B cell (primary cell): Measurements from ENCODE around the gene MLXIP. TPM values are rescaled to one million over a fixed set of nuclear protein-coding genes. Genes with fewer than 3 reads are reported as not detected.

Experiments used
- ATAC-seq: fragments of 200-7000 bp; cut with Tn5 transposase; one replicate; pipeline ENCODE4 v1.10.0; 2021; ENCODE audit warnings: low read depth, mild to moderate bottlenecking, moderate number of reproducible peaks, moderate library complexity
- CTCF ChIA-PET: fragments of 350-600 bp; sonication (Branson Sonifier 250); formaldehyde crosslinking; loops from one replicate; lab custom pipeline; 2021; ENCODE audit warnings: antibody characterized with exemption, inconsistent platforms; lab: Charles Lee
- POLR2A ChIA-PET: fragments of 350-600 bp; sonication (Branson Sonifier 250); formaldehyde crosslinking; loops from one replicate; lab custom pipeline; 2021; ENCODE audit warnings: antibody characterized with exemption; lab: Charles Lee
- DNase-seq: peaks from one replicate; pipeline ENCODE4 v3.0.0; 2013
- H2AFZ ChIP-seq: 2 replicates; pipeline ENCODE4 v1.6.1; 2012; ENCODE audit warnings: mild to moderate bottlenecking, low read depth, low read length; ENCODE audit not compliant: insufficient read depth, poor library complexity, severe bottlenecking
- H3K27ac ChIP-seq, 2 donors: 1 replicate in 1 of 2; 2 replicates in 1 of 2; pipeline ENCODE4 v1.5.1; 2012 to 2013; ENCODE audit warnings: low read length in 2 of 2, mild to moderate bottlenecking in 2 of 2, moderate library complexity in 1 of 2
- H3K27me3 ChIP-seq, 4 experiments: fragments of 200-600 bp in 1 of 4; sonication (generic) in 1 of 4; replicated peaks in 1 of 4; 1 replicate in 2 of 4; 2 replicates in 2 of 4; pipeline versions ENCODE4 v1.6.1 to v1.7.0; 2013 to 2016; ENCODE audit warnings: low read length in 3 of 4, mild to moderate bottlenecking in 2 of 4, mixed read lengths in 1 of 4, moderate library complexity in 1 of 4; ENCODE audit not compliant: insufficient read depth in 4 of 4, control insufficient read depth in 3 of 4; ENCODE audit errors: control extremely low read depth in 1 of 4
- H3K36me3 ChIP-seq, 2 experiments: replicated peaks in 1 of 2; 1 replicate in 1 of 2; 2 replicates in 1 of 2; pipeline versions ENCODE4 v1.6.1 to v1.7.1; 2013; ENCODE audit warnings: low read length in 1 of 2; ENCODE audit not compliant: insufficient read depth in 2 of 2, control insufficient read depth in 1 of 2; ENCODE audit errors: control extremely low read depth in 1 of 2, extremely low read depth in 1 of 2
- H3K4me1 ChIP-seq, 2 donors: fragments of 200-600 bp in 1 of 2; sonication (generic) in 1 of 2; 1 replicate in 1 of 2; 2 replicates in 1 of 2; pipeline versions ENCODE4 v1.5.1 to v1.6.1; 2013 to 2017; ENCODE audit warnings: low read length in 2 of 2; ENCODE audit not compliant: control insufficient read depth in 2 of 2, insufficient read depth in 2 of 2
- H3K4me2 ChIP-seq: replicated peaks from 2 replicates; pipeline ENCODE3; 2012; ENCODE audit warnings: mild to moderate bottlenecking, low read depth, low read length; ENCODE audit not compliant: poor library complexity, severe bottlenecking
- H3K4me3 ChIP-seq, 5 experiments: fragments of 200-600 bp in 1 of 5; sonication (generic) in 1 of 5; 1 replicate in 3 of 5; 2 replicates in 2 of 5; pipeline versions ENCODE4 v1.5.1 to v1.7.0; 2011 to 2016; ENCODE audit warnings: low read length in 4 of 5, mild to moderate bottlenecking in 4 of 5, low read depth in 2 of 5, control low read depth in 1 of 5, moderate library complexity in 1 of 5; ENCODE audit not compliant: insufficient read depth in 1 of 5; ENCODE audit errors: control extremely low read depth in 1 of 5, extremely low read depth in 1 of 5
- H3K79me2 ChIP-seq: fragments of 200-600 bp; sonication (generic); one replicate; pipeline ENCODE4 v1.6.0; 2016; ENCODE audit warnings: low read length; ENCODE audit not compliant: control insufficient read depth, insufficient read depth
- H3K9ac ChIP-seq: fragments of 200-600 bp; sonication (generic); 2 replicates; pipeline ENCODE4 v1.6.1; 2017; ENCODE audit warnings: mild to moderate bottlenecking, low read length, moderate library complexity
- H3K9me3 ChIP-seq, 3 donors: one replicate each; pipeline versions ENCODE4 v1.6.1 to v1.7.1; 2013; ENCODE audit warnings: low read length in 2 of 3; ENCODE audit not compliant: control insufficient read depth in 2 of 3, insufficient read depth in 1 of 3; ENCODE audit errors: control extremely low read depth in 1 of 3
- H4K20me1 ChIP-seq: 2 replicates; pipeline ENCODE4 v1.6.0; 2012; ENCODE audit warnings: mild to moderate bottlenecking, low read length; ENCODE audit not compliant: insufficient read depth, control insufficient read depth, poor library complexity, severe bottlenecking
- H3K27ac Mint-ChIP-seq: one replicate; pipeline ENCODE4 v1.8.0; 2021; ENCODE audit warnings: mixed read lengths
- H3K27me3 Mint-ChIP-seq: one replicate; pipeline ENCODE4 v1.8.0; 2021; ENCODE audit warnings: mixed read lengths
- H3K4me1 Mint-ChIP-seq: one replicate; pipeline ENCODE4 v1.8.0; 2021; ENCODE audit warnings: mixed read lengths
- H3K4me3 Mint-ChIP-seq: one replicate; pipeline ENCODE4 v1.8.0; 2021; ENCODE audit warnings: mixed read lengths
- H3K9me3 Mint-ChIP-seq: one replicate; pipeline ENCODE4 v1.8.0; 2022; ENCODE audit warnings: mixed read lengths; ENCODE audit not compliant: insufficient read depth
- CTCF ChIP-seq: fragments of 200-600 bp; IDR thresholded peaks from one replicate; pipeline ENCODE4 v1.8.0; 2022; ENCODE audit warnings: antibody characterized with exemption, mild to moderate bottlenecking
- EZH2 ChIP-seq: IDR thresholded peaks from 2 replicates; pipeline ENCODE4 v1.6.1; 2012; ENCODE audit warnings: borderline replicate concordance, low read depth, mild to moderate bottlenecking, moderate library complexity, low read length; ENCODE audit not compliant: insufficient read depth, poor library complexity, severe bottlenecking
- WGBS: methylation state at CpG from one replicate; pipeline ENCODE4 v1.1.5; 2013; ENCODE audit warnings: missing lambda C conversion rate; ENCODE audit not compliant: insufficient coverage; 5-methylcytosine and 5-hydroxymethylcytosine counted together
- intact Hi-C: fragments of 100-400 bp; cut with micrococcal nuclease; formaldehyde crosslinking; loops from one replicate; pipeline ENCODE4 v1.10.0; 2022
- polyA plus RNA-seq: library from polyadenylated mRNA; depleted of rRNA; stranded (reverse); fragments of >200 nt; gene quantifications from 2 replicates; pipeline ENCODE4 v1.2.3, GENCODE V29; 2012
- total RNA-seq, 2 donors: library from RNA; stranded (reverse); fragments of 120-200 nt in 1 of 2; gene quantifications; 1 replicate in 1 of 2; 2 replicates in 1 of 2; pipeline versions ENCODE4 v1.2.3 to v1.2.4, GENCODE V29; 2013 to 2022

The MLXIP gene
- total and polyA plus RNA-seq, 2 donors (not counting 1 experiment from before 2014, with no cell fraction given), result 28.1 to 91.2 TPM

- 92% methylated on average over 11 of the region's 11 CpGs for WGBS
- POLR2A ChIA-PET, result no interaction called here
- Mint-ChIP-seq H3K9me3 (no peaks in the 10 kb centered on the region), H3K27ac (no peak overlapping the region), H3K4me3 (no peak overlapping the region), H3K27me3 (no peaks in the 10 kb centered on the region), H3K4me1 (no peaks in the 10 kb centered on the region)
- H3K4me3 ChIP-seq, result no peak overlapping the region
- intact Hi-C loops, result no loop called here
- H3K27ac ChIP-seq, result no peak overlapping the region
- CTCF ChIA-PET, result interaction anchor here (1.1 kb wide), 1 partner anchor 14 kb away, joined by 3 read pairs; no protein-coding TSS in a partner anchor
- H3K9ac ChIP-seq, result no peak overlapping the region
- no peak overlapping the region for H2AFZ ChIP-seq
- no peaks in the 10 kb centered on the region for H3K27me3 ChIP-seq
- H3K9me3 ChIP-seq, result no peaks in the 10 kb centered on the region
- DNase-seq, result no peak
- H4K20me1 ChIP-seq, result no peaks in the 10 kb centered on the region
- TF ChIP-seq EZH2 (no peak), CTCF (no peak)
- no peak overlapping the region for H3K4me2 ChIP-seq
- H3K79me2 ChIP-seq, result no peaks in the 10 kb centered on the region
- H3K4me1 ChIP-seq, result no peaks in the 10 kb centered on the region
- no peak for ATAC-seq
- peaks cover 0 to 60% of the 10 kb centered on the region in 2 experiments for H3K36me3 ChIP-seq
These were observed 59.1 kb downstream of the MLXIP start for GRCh38 chr12:122137681-122138080.

GRCh38 chr12:122138181-122138580 lies 59.6 kb downstream of the MLXIP start:
- no peak overlapping the region for H3K9ac ChIP-seq

More at GRCh38 chr12:122138181-122138580, 59.6 kb downstream of the MLXIP start:
- POLR2A ChIA-PET, result no interaction called here
- Histone ChIP-seq H4K20me1 (no peaks in the 10 kb centered on the region), H3K4me3 (no peak overlapping the region), H3K36me3 (peaks cover 0 to 59% of the 10 kb centered on the region in 2 experiments), H3K27me3 (no peaks in the 10 kb centered on the region), H2AFZ (no peak overlapping the region), H3K9me3 (no peaks in the 10 kb centered on the region), H3K27ac (no peak overlapping the region), H3K4me2 (no peak overlapping the region), H3K79me2 (no peaks in the 10 kb centered on the region), H3K4me1 (no peaks in the 10 kb centered on the region)
- no peak for DNase-seq
- no peak overlapping the region for H3K27ac Mint-ChIP-seq
- no peaks in the 10 kb centered on the region for H3K4me1 Mint-ChIP-seq
- no peak overlapping the region for H3K4me3 Mint-ChIP-seq
- CTCF ChIA-PET, result interaction anchor here (0.5 to 1.1 kb wide), 2 partner anchors 15 to 621 kb away, joined by 3 read pairs; no protein-coding TSS in a partner anchor
- H3K27me3 Mint-ChIP-seq, result no peaks in the 10 kb centered on the region
- no peak for ATAC-seq
- no peak for TF ChIP-seq CTCF
- no peak for TF ChIP-seq EZH2
- intact Hi-C loops, result no loop called here
- H3K9me3 Mint-ChIP-seq, result no peaks in the 10 kb centered on the region
- WGBS, result 98% methylated on average over 11 of the region's 11 CpGs
